HG02973 (cell line): ENCODE measurements around the gene DNAJC15.
"Not testable (repeated sequence)": the region's sequence is repeated elsewhere in the genome, so short reads cannot be mapped to it uniquely, and the experiment has no call there.

Experiments used
- ATAC-seq: cut with Tn5 transposase; IDR thresholded peaks from one replicate; pipeline ENCODE4 v1.9.1; 2021; ENCODE audit warnings: moderate library complexity; ENCODE audit not compliant: unreplicated experiment

The DNAJC15 gene

DNA sequence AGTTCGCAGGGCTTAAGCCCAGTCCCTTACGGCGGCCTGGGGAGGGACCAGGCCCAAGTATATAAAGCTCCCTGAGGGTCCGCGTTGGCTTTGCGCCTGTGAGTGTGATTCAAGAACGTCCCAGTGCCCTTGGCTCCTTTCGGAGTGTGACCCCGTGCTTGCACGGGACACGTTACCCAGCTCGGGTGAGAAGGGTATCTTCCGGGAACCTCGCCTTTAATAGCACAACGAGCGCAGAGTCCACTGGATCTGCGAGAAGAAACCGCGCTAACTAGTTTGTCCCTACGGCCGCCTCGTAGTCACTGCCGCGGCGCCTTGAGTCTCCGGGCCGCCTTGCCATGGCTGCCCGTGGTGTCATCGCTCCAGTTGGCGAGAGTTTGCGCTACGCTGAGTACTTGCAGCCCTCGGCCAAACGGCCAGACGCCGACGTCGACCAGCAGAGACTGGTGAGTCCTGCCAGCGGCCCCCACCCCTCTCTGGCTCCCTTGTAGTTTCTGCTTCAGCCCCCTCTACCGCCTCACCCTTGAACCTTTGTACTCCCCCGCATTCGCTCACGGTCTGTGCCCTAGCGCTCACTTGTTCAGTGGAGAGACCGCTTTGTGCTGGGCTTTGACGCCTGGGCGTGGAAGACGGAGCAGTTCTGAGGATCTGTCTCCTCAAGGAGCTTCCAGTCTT lies at the start of gene DNAJC15:
DNAJC15 (plus strand) TSS at position 298 of the 675 bp plus-strand sequence; CDS start at position 339, 41 bp downstream.
- ATAC-seq: peak; percentile 78

DNA sequence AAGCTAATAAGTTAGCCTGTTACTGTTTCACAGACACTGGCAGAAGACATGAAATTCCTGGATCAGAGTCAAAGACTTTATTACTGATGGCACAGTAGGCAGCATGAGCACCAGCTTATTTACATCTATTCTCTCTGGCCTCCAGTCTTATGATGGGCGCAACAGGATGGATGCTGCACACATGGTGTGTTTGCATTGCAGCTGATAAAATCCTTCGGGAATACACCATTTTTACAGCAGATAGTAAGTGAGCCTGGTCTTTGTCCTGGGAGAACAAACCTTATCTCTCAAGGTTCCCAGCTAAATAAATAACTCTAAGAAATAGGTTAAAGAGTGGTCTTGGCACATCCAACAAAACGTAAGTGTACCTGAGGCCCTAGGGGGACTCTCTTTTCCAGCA lies 47.3 kb upstream of the DNAJC15 start:
- ATAC-seq: no peak

DNA sequence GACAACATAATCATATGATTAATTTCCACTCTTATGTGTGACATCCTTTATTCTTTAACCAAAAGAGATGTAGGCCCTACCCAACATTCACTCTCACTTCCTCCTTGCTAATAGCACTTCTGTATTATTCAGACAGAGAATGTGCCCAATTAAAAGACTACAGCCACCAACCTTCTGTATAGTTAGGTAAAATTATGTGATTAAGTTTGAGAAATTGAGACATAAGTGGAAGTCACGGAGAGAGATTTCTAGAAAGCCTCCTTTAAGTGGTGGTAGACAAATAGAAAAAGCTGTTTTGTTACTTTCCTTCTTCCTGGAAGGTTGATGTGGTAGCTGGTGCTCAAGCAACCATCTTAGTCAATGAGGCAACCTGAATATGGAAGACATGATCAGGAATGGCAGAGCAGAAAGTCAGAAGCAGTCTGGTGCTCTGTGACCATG lies 46.1 kb upstream of the DNAJC15 start:
- peak; percentile 66 for ATAC-seq

DNA sequence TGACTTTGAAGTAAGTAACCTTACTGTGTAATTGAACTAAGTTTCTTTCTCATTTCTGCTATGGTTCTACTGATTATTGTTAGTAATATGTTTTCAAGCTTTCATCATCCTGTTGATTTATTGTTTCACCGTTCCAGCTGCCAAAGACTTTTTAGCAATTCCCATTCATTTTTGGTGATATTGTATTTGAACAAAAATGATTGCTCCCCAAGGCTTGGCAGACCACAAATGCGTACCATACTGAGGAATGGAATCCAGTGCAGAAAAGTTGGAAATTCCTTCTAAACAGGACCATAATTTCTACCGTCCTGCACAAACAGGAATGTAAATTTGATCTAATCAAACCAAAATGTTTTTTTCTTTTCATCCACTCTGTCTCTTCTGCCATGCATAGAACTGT lies 42.1 kb upstream of the DNAJC15 start:
- no peak for ATAC-seq

- ATAC-seq: no peak
Measured at GRCh38 chr13:42981853-42982252, 41.5 kb upstream of the DNAJC15 start.

GRCh38 chr13:42984026-42984425 lies 39.4 kb upstream of the DNAJC15 start:
- ATAC-seq: no peak

- no peak for ATAC-seq
Measured at GRCh38 chr13:42984691-42985090, 38.7 kb upstream of the DNAJC15 start.

DNA sequence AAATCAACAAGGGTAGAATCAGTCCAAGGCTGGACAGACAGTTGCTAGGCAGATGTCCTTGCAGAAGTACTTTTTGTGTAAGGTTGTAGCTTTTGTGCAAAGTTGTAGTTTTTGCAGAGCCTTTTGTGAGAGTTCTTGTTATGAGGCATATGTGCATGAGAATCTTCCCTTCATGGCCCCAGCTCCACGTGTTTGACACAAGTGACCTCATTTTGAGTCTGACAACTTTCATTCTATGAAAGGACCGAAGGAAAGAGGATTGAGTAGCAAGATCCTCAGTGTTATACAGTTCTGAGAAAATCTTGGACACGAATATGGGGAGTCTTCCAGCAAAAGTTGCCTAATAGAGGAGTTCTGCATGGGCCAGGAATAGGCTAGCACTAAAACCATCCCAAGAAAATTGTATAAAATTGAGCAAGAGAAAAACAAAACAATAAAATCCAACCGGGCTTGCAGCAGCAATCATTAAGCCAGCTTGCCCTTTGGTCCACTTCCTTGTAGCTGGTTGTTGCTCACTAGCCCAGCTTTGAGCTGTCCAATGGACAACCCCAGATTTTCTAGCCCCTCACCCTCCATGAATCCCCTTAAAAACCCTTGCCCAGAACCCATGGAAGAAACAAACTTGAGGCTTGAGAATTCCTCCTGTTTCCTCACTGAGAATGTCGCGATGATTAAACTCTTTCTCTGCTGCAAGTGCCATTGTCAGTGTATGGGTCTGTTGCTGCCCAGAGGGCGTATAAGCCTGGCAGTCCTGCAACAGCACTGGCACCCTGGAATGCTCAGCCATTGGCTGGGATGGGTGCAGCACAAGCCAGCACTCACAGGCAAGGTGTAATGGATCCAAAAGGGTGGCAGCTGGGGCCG lies 37.8 kb upstream of the DNAJC15 start:
- ATAC-seq: no peak

DNA sequence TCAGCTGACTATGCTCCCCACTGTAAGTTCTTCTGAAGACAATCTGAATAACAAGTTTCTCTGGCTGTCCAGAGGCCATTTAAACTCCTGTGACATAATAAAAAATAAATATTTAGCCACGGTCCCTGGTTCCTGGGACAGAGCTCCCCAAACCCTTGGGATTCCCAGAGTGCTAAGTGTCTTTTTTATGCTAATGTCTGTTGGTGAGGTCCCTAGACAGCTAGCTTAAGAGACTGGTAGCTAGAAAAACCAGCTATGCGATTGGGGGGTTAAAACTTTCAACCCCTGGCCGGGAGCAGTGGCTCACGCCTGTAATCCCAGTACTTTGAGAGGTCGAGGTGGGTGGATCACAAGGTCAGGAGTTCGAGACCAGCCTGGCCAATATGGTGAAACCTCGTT lies 37.2 kb upstream of the DNAJC15 start:
- no peak for ATAC-seq

- no peak for ATAC-seq
Measured at GRCh38 chr13:42990291-42991232, 32.8 kb upstream of the DNAJC15 start.

DNA sequence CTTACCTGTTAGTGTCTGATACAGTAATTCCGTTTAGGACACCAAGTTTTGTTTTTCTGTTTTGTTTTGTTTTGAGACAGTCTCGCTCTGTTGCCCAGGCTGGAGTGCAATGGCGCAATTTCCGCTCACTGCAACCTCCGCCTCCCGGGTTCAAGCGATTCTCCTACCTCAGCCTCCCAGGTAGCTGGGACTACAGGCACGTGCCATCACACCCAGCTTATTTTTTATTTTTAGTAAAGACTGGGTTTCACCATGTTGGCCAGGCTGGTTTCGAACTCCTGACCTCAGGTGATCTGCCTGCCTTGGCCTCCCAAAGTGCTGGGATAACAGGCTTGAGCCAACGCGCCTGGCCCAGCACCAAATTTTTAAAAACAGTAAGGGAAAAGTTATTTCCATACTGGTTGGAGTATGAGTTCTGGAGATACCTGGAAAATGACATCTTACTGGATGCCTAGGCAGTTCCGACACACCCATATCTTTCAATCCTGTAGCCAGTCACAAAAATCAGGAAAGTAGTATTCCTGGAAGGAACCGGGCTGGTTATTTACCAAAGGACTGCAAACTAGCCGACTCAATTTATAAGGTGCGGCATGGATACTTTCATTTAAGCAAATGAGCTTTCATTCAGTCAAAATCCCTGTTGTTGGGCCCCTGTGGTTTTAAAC lies 32.0 kb upstream of the DNAJC15 start:
- ATAC-seq: not testable (repeated sequence)

DNA sequence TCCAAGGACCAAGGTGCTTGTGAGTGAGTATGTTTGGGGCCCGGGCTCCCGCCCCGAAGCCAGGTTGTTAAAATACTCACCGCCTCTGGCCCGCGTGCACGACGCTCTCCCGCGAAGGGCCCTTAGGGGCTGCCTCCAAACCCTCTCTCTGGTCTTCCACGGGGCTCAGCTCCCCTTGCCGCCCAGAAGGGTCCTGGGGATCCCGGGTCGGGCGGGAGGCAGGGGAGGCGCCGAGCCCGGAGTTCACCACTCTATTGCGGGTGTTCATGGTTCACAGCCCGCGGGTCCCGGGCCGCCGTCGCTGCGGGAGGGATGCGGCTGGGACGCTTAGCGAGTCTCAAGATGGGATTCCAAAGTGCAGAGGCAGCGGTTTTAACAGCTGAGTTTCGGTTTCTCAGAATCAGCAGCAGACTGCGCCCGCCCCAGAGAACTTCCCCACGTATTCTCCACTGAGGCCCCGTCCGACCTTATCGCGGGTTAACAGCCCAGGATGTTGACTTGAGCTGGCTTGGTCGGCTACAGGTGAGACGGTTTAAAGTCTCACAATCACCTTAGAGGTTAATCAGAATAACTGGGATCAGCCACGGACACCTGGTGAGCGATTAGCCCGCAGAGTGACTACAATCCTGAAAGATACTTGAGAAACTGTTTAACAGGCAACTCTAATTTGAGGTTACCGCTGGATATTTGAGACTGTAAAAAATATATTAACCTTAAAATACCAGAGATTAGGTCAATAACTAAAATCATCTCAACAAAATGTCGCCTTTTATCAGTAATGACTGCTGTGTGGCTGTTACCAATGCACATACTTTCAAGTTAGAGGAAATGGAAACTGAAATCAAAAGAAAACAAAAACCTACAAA lies 31.3 kb upstream of the DNAJC15 start, which contains the start of gene EPSTI1:
EPSTI1 (minus strand) TSS at position 344 of the 866 bp plus-strand sequence; CDS start at position 268, 76 bp downstream.
- peak; percentile 62 for ATAC-seq

DNA sequence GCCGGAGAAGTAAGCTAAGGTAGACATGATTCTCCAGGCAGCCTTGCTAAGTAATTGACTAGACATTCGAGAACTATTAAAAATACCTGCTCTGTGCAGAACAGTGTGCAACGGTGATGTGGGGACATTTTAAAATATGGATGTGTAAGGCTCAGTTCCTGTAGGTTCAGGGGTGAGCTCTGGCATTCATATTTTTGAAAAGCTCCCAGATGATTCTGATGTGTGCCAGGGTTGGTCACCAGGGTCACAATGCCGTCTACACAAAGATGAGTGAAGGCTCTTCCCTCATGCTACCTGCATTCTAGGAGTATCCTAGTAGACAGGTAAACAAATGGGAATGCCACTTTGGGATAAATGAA lies 30.6 kb upstream of the DNAJC15 start:
- no peak for ATAC-seq

DNA sequence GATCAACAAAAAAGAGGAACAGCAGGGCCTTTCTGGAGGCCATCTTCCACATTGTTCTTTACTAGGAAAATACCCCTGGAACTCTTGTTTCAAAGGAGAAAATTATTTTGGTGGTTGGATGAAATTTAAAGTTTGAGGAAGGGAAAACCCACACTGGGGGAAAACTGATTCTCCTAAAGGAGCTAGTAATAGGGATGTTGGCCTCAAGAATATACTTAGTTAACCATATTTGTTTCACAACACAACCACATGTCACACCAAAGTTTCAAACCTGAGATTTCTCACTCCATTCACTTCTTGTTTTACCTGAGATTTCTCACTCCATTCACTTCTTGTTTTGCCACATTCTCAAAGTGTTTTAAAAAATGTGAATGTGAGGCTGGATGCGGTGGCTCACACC lies 28.5 kb upstream of the DNAJC15 start:
- no peak for ATAC-seq

DNA sequence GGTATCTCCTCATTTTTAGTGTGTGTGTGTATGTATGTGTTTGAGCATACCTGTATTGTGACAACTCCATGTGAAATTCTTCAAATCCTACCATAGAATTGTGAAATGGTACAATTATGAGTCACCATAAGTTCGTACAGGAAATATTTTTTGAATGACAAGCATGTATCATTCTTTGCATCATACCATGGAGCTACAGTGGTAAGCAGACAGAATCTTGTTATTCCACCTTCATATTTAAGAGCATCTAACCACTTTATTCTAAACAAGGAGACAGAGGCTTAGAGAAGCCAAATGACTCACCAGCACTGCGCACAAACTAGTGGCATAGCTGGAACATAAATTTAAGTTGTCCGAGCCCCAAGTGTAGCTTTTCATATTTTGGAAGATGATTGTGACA lies 26.8 kb upstream of the DNAJC15 start:
- ATAC-seq: no peak

DNA sequence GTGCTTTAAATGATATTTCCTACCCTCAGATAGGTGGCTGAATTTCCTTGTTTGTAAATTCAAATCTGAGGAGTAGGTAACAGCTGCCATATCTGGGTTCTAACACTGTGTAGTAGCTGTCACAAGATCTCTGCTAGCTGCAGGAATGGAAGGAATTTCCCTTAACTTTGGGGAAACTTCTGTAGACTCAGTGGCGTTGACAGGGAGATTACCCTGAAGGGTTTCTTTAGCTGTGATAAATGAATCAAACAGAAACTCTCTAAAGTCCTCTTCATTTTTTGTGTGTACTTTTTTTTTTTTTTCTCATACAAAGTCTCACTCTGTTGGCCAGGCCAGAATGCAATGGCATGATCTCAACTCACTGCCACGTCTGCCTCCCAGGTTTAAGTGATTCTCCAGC lies 26.0 kb upstream of the DNAJC15 start:
- peak; percentile 41 for ATAC-seq

GRCh38 chr13:42999491-42999890 lies 23.9 kb upstream of the DNAJC15 start:
- ATAC-seq: no peak

GRCh38 chr13:43000676-43001075 lies 22.7 kb upstream of the DNAJC15 start:
- no peak for ATAC-seq

DNA sequence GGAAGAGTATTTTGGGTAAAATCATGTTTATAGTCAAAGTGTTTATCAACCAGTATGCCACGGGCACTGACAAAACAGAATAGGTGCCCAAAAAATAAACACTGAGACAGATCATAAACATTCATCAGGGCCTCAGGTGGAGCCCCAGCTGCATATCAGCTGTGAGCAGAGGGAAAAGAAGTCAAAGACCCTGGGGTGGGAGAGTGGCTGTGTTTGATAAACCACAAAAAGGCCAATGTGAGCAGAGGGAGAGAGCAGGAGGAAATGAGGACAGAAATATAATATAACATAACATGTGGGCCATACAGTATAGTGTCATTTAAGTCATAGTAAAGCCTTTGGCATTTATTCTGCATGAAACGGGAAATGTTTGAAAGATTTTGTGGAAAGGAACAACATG lies 21.4 kb upstream of the DNAJC15 start:
- no peak for ATAC-seq

DNA sequence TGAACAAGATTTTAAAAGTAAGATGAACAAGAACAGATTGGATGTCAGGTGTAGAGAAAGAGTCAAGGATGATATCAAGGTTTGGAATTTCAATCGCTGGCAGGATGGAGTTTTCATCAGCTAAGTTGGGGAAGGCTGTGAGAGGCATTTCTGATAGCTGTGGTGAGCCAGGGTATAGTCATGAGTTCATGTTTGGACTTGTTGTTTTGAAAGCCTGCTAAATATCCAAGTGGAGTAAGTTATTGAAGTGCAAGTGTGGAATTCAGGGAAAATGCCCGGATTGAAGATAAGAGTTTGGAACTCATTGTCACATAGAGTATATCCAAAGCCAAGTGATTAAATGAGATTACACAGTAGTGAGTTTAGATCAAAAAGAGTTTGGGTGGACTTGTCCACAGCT lies 20.4 kb upstream of the DNAJC15 start:
- ATAC-seq: no peak
